Mucosa of descending colon (tissue), 3 donors: Measurements from ENCODE around the gene ZRANB2. TPM values are rescaled to one million over a fixed set of nuclear protein-coding genes. Genes with fewer than 3 reads are reported as not detected.
A peak's percentile ranks its signal among the peaks of the same experiment; 100 is the strongest.

Experiments used
- ATAC-seq: fragments of 200-7000 bp; cut with Tn5 transposase; one replicate; pipeline ENCODE4 v1.9.1; 2020; ENCODE audit warnings: mild to moderate bottlenecking, moderate library complexity
- DNase-seq, 3 donors: peaks; one replicate each; pipeline ENCODE4 v3.0.0-alpha.2; 2020
- H3K36me3 ChIP-seq: fragments of 200-600 bp; one replicate; pipeline ENCODE4 v1.8.0; 2021; ENCODE audit warnings: low read depth, mild to moderate bottlenecking
- H3K4me1 ChIP-seq: fragments of 200-600 bp; one replicate; pipeline ENCODE4 v1.8.0; 2021; ENCODE audit warnings: low read depth, mild to moderate bottlenecking
- H3K4me3 ChIP-seq: fragments of 200-600 bp; one replicate; pipeline ENCODE4 v1.8.0; 2021; ENCODE audit warnings: mild to moderate bottlenecking
- H3K9me3 ChIP-seq: fragments of 200-600 bp; one replicate; pipeline ENCODE4 v1.8.0; 2021; ENCODE audit warnings: mild to moderate bottlenecking
- intact Hi-C, 2 donors: fragments of 100-400 bp; cut with DNase I in 1 of 2; cut with micrococcal nuclease in 1 of 2; formaldehyde crosslinking; loops; one replicate each; pipeline versions ENCODE4 v1.11.0 to v1.11.1; 2022; cut with DNase I, micrococcal nuclease
- long read RNA-seq, 2 donors: library from polyadenylated mRNA; unstranded; transcript quantifications; one replicate each; pipeline ENCODE4 v2.0.0, GENCODE V29; 2019 to 2021
- total RNA-seq, 3 donors: library from RNA; stranded (reverse); fragmentation: NEBNext Ultra II Directional in 2 of 3; extraction: Animal tissue kit (Norgen Biotek cat#: 25700) in 2 of 3; gene quantifications; one replicate each; pipeline versions ENCODE4 v1.2.1 to v1.2.4, GENCODE V29; 2021 to 2023
- TF ChIP-seq, protein P1 (sequence below): fragments of 200-600 bp; IDR thresholded peaks from one replicate; pipeline ENCODE4 v1.8.0; 2022; ENCODE audit warnings: antibody characterized with exemption, mild to moderate bottlenecking
- donor health status: DM: no; HTN: no; CAD: no; lungs with moderate emphysema.
- donor health status: DM: no; HTN: no; CAD: no.
- donor health status: DM: no; HTN: yes; CAD: no.

Gene ZRANB2, protein sequence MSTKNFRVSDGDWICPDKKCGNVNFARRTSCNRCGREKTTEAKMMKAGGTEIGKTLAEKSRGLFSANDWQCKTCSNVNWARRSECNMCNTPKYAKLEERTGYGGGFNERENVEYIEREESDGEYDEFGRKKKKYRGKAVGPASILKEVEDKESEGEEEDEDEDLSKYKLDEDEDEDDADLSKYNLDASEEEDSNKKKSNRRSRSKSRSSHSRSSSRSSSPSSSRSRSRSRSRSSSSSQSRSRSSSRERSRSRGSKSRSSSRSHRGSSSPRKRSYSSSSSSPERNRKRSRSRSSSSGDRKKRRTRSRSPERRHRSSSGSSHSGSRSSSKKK
- total RNA-seq, result 100 to 1,000 TPM in 1 of 3 donors, 10 to 100 TPM in 2; 74.8 to 108 (median 94.9) TPM
- long read RNA-seq, donor 1, transcript ZRANB2-201 (11 exons, 2,821 nt), result major isoform, 22 of 74 reads
- long read RNA-seq, donor 1, transcript ZRANB2-202 (10 exons, 3,078 nt), result minor isoform, 15 of 74 reads
- long read RNA-seq, donor 1, partial matches to known transcripts, result 28 of 74 reads
- long read RNA-seq, donor 1, other reads (novel, unspliced or antisense), result 9 of 74 reads
- long read RNA-seq, donor 2, partial matches to known transcripts, result 30 of 43 reads
- long read RNA-seq, donor 2, other reads (novel, unspliced or antisense), result 6 of 43 reads

DNA sequence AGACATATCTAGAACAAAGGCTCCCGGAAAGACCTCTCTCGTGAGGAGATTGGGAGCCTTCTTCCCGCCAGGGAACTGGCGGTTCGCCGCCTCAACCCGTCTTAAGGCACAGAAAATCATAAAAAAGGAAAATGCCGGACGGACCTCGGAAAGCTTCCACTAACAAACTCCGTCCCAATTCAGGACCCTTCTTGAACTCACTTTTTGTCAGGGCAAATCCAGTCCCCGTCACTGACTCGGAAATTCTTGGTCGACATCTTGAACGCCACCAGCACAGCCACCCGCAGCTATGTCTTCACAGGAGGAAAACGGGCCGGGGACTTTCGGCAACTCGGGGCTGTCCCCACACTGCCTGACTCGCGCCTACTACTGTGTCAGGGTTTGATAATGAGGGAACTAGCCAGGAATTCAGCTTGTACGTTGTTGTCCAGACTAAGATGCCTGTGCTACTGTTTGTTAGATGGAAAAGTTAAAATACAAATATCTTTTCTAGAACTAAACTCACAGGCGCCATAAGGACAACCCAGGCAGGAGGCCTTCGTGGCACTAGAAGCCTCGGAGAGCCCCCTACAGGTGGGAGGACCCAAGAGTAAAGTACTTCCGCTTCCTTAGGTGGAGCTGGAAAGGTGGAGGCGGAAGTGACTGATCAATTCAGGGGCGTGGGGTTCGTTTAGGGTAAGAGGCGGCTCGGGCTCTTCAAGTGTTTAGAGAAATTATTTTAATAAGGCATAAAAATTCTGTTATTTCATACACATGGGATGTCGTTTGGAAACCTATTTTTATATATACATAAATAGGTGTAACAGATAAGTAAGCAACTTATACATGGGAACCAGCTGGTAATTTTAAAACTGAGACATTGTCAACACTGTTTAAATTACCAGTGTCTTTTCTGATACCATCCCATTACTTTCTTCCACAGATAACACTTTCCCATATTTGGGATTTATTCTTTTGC, at the start of gene ZRANB2:
Gene ZRANB2 (minus strand): TSS at position 297 of the 958 bp plus-strand sequence. CDS start 40 bp downstream, at position 257.
- peak; percentile 99 for ATAC-seq
- intact Hi-C loops, result no loop called here
- peaks cover 23% of the 10 kb centered on the region for H3K4me1 ChIP-seq
- TF ChIP-seq, protein P1, sequence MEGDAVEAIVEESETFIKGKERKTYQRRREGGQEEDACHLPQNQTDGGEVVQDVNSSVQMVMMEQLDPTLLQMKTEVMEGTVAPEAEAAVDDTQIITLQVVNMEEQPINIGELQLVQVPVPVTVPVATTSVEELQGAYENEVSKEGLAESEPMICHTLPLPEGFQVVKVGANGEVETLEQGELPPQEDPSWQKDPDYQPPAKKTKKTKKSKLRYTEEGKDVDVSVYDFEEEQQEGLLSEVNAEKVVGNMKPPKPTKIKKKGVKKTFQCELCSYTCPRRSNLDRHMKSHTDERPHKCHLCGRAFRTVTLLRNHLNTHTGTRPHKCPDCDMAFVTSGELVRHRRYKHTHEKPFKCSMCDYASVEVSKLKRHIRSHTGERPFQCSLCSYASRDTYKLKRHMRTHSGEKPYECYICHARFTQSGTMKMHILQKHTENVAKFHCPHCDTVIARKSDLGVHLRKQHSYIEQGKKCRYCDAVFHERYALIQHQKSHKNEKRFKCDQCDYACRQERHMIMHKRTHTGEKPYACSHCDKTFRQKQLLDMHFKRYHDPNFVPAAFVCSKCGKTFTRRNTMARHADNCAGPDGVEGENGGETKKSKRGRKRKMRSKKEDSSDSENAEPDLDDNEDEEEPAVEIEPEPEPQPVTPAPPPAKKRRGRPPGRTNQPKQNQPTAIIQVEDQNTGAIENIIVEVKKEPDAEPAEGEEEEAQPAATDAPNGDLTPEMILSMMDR, result peak; percentile 49
- H3K4me3 ChIP-seq, result peak within 1 kb of the TSS; percentile 80
- H3K36me3 ChIP-seq, result no peaks in the 10 kb centered on the region
- DNase-seq, result peak; percentile 90 to 97 (median 91)
- H3K9me3 ChIP-seq, result no peaks in the 10 kb centered on the region

DNA sequence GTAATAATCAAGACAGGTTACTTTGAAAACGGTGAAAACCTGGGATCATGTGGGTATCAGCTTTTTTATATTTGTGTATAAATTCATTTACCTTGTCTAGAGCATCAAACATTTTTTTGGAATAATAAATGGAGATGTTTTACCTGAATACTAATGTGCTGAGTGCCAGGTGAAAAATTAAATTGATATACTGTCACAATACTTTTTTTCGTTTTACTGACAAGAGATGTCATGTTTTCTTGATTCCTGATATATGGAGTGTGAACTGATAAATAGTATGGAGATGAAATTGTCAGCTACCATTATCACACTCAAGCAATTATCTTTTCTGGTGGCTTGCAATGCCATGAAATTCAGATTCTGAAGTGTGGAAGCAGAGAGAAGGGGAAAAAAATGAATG, 47.2 kb upstream of the ZRANB2 start:
- Histone ChIP-seq H3K9me3 (peaks cover 14% of the 10 kb centered on the region), H3K4me3 (no peak overlapping the region), H3K4me1 (no peaks in the 10 kb centered on the region), H3K36me3 (no peaks in the 10 kb centered on the region)
- TF ChIP-seq, protein P1, result no peak
- intact Hi-C loops, result no loop called here
- DNase-seq (no peak), ATAC-seq (no peak)

DNA sequence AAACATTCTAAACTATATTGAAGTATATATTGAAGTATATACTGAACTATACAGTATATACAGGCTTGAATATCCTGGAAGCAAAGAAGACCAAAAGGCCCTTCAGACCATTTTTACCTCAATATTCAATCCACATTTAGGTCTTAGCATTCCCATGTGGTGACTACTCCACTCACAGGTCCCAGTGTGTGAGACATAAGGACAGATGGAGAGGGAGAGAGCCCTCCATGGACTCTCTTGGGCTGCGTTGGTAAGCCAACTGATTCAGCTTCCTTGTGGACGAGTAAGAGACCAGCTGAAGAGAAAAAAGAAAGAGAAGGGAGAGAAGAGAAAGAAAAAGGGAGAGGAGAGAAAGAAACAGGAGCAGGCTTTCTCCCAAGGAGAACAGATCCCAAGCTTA, 37.3 kb upstream of the ZRANB2 start:
- no peak for DNase-seq
- H3K4me1 ChIP-seq, result no peaks in the 10 kb centered on the region
- TF ChIP-seq, protein P1, result no peak
- no peaks in the 10 kb centered on the region for H3K9me3 ChIP-seq
- no peaks in the 10 kb centered on the region for H3K36me3 ChIP-seq
- no peak overlapping the region for H3K4me3 ChIP-seq
- intact Hi-C loops, result no loop called here
- ATAC-seq, result no peak

DNA sequence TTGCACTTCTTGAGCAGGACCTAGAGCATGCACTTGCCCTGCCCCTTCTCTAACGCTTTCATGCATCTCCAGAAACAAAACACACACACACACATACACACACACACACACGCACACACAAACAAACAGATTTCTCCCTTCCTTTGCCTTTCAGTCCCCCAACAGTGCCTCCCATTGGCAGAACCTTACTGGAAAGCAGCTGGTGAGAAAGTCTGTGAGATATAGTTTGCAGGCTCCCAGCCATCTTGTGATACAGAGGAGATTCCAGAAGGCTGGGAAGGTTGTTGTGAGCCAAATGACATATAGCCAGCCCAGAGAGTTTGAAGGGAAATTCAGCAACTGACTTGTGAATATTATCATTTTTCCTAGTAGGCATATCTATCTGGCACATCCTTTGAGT, 35.9 kb upstream of the ZRANB2 start:
- H3K36me3 ChIP-seq, result no peaks in the 10 kb centered on the region
- intact Hi-C loops, result no loop called here
- no peak overlapping the region for H3K4me3 ChIP-seq
- no peaks in the 10 kb centered on the region for H3K9me3 ChIP-seq
- no peaks in the 10 kb centered on the region for H3K4me1 ChIP-seq
- TF ChIP-seq, protein P1, result no peak
- DNase-seq (no peak), ATAC-seq (no peak)

DNA sequence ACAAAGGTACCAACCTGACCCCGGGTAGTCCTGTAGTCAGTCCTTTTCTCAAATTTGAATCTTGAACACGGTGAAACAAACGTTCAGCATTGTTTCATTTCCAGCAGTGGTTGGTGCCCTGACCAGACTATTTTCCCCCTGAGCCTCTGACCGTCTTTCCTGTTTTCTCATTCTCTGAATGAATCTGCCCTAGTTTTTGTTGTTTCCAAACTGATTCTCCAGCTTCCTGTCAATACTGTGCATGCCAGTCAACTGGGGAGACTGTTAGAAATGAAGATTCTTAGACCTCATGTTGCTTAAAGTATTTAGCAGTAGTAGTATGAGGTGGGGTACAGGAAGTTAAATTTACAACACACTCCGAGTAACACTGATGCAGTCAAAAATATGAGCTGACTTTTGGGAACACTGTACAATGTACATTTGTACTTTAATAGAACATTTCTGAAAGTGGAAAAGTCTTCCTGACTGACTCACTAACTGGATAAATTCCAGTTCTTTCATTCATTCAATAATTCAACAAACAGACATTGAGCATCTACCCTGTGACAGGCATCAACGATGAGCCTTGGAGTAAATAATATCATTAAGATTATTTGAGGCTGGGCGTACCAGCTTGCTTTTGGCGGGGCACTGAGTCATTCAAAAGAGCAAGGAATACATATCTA, 26.0 kb upstream of the ZRANB2 start:
- Histone ChIP-seq H3K4me3 (no peak overlapping the region), H3K9me3 (no peaks in the 10 kb centered on the region), H3K36me3 (no peaks in the 10 kb centered on the region), H3K4me1 (no peaks in the 10 kb centered on the region)
- TF ChIP-seq, protein P1, result no peak
- ATAC-seq (no peak), DNase-seq (no peak)
- intact Hi-C loops, result no loop called here
